Measurements from ENCODE around the gene TACR1.

Gene TACR1

GRCh38 chr2:75054296-75054695 lies 145.0 kb downstream of the TACR1 start:
- DNase-seq (ENCODE audit: low spot score) (no peak), FAIRE-seq (no peak)

DNA sequence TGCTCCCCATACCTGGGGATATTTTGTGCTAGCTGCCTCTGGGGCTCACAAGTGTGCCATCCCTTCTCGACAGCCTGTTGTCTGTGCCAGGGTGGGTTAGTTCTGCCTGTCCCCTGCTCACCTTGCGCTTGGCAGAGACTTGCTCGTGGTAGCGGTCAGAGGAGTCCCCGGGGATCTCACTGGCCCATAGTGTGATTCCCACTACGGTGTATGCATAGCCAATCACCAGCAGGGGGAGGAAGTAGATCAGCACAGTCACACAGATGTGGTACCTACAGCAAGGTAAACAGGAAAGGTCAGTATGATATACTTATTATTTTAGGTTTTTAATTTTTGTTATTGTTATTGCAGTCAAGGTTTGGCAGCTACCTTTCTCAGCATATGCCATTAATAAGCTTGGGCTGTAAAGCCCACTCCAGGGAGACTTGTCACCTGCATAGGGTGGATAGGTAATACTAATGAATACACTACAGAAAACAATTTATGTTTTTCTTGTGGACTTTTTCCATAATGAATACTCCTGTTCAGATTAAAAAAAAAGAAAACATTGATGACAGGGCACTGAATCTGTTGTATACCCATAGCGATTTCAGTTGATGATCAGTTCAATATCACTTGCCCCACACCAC lies 145.7 kb downstream of the TACR1 start:
- peak; percentile 76 for DNase-seq (ENCODE audit: low spot score)

GRCh38 chr2:75047992-75048625 lies 151.2 kb downstream of the TACR1 start:
- FAIRE-seq (peak; percentile 75), DNase-seq (ENCODE audit: low spot score) (peak; percentile 78)

More for the DNA sequence above, 145.7 kb downstream of the TACR1 start:
- peak; percentile 66 for FAIRE-seq

- peak; percentile 13 for FAIRE-seq
- DNase-seq (ENCODE audit: low spot score): peak; percentile 31
These were observed 151.9 kb downstream of the TACR1 start for GRCh38 chr2:75047189-75047991.

- no peak for DNase-seq (ENCODE audit: low spot score)
- no peak for FAIRE-seq
These were observed 153.7 kb downstream of the TACR1 start for GRCh38 chr2:75045526-75046050.

GRCh38 chr2:75044291-75044690 lies 155.0 kb downstream of the TACR1 start:
- DNase-seq (ENCODE audit: low spot score): no peak
- no peak for FAIRE-seq

- FAIRE-seq (no peak), DNase-seq (ENCODE audit: low spot score) (no peak)
These were observed 156.5 kb downstream of the TACR1 start for GRCh38 chr2:75042823-75043222.

GRCh38 chr2:75041731-75042600 lies 157.4 kb downstream of the TACR1 start:
- DNase-seq (ENCODE audit: low spot score) (no peak), FAIRE-seq (no peak)

DNA sequence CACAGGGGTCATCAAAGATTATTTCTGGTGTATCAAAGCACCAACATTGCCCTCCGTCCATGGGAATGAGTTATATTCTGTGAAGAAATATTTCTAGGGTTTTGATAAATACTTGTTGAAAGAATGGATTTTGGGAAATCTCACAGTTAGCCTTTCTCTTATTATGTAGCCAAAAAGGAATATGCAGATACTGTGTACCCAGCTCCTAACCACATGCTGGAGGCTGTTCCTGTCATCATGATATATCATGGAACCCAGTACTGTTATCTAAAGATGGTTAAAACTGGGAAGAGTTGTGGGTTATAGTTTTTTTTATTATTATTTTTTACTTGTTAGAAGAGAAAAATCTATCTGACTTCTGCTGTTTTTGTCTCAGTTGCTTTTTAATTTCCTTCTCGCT lies 158.1 kb downstream of the TACR1 start:
- FAIRE-seq (no peak), DNase-seq (ENCODE audit: low spot score) (no peak)

- DNase-seq (ENCODE audit: low spot score): no peak
- no peak for FAIRE-seq
These were observed 163.6 kb downstream of the TACR1 start for GRCh38 chr2:75035444-75036353.

GRCh38 chr2:75033516-75033915 lies 165.8 kb downstream of the TACR1 start:
- no peak for FAIRE-seq
- DNase-seq (ENCODE audit: low spot score): no peak

DNA sequence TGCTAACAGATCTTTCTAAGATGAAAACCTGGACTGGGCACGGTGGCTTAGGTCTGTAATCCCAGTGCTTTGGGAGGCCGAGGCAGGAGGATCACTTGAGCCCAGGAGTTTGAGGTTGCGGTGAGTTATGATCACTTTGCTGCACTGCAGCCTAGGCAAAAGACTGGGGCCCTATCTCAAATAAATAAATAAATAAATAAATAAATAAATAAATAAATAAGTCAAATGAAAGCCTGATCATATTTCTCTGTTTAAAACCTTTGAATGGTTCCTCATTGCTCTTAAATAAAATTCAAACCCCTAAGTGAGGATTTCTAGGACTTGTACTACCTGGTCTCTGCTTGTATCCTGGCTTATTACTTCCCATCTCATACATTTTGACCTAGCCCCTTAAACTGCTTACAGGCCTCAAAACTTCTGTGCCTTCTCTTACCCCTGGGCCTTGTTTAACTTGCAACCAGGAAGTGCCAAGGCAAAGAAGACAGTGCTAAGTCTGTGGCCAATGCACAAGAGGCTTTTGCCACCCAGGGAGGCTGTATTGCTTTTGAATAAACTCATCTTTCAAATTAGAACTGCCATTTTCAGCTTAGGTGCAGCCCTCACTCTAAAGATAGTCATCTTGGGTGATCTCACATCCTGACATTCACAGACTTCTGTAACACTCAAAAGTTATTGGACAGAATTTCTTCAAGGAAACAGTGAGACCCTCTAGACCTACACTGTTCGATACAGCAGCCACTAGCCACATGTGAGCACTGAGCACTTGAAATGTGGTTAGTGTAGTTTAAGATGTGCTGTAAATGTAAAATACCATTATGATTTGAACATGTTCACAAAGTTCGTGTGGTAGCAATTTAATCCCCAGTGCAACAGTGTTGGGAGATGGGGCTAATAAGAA lies 167.2 kb downstream of the TACR1 start:
- peak; percentile 71 for FAIRE-seq
- DNase-seq (ENCODE audit: low spot score): no peak

GRCh38 chr2:75031171-75031570 lies 168.1 kb downstream of the TACR1 start:
- no peak for FAIRE-seq

GRCh38 chr2:75030218-75031009 lies 168.9 kb downstream of the TACR1 start:
- FAIRE-seq (no peak), DNase-seq (ENCODE audit: low spot score) (no peak)

More at GRCh38 chr2:75031171-75031570, 168.1 kb downstream of the TACR1 start:
- no peak for DNase-seq (ENCODE audit: low spot score)

DNA sequence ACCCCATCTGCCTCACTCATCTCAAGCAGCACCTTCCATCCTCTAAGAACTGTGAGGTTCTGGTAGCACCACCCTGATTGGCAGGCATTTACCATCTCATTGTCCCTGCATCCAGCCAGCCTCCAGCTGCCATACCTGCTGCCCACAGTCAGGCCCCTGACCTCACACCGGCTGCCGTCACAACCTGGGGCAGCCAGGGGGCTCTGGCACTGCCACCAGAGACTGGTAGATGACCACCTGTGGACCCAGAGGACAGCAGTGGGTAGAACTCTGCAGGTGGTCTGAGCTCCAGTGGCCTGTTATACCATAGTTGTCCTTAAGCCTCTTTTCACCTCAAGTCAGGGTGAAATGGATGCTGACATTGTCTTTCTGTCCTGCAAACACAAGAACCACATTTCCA lies 171.4 kb downstream of the TACR1 start:
- no peak for FAIRE-seq
- DNase-seq (ENCODE audit: low spot score): no peak

DNA sequence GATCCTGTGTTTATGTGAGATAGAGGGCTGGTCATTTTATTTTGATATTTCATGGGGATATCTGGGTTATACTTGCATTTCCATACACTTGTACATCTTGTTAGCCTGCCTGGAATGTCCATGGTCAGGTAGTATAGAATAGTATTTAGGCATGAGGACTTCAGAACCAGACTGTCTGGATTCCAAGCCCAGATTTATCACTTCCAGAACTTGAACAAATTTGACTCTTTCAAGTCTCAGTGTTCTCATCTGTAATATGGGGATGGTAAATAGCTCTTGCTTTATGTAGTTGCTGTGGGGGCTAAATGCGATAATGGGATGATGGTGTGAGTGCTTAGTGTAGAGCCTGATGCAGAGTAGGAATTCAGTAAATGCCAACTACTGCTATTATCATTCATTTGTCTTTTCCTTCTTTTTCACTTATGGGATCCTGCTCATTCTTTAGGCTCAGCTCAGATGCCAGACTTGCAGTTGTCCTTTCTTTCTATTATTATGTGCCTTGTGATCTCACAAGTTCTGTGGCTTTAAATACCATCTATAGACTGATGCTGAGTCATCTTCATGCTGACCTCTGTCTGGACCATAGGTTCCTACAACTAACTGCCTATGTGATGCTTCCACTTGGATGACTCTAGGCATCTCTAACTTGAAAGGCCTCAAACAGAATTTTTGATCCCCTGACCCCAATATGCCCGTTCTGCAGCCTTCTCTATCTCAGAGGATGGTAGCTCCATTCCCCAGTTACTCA lies 173.5 kb downstream of the TACR1 start:
- no peak for DNase-seq (ENCODE audit: low spot score)
- FAIRE-seq: no peak

DNA sequence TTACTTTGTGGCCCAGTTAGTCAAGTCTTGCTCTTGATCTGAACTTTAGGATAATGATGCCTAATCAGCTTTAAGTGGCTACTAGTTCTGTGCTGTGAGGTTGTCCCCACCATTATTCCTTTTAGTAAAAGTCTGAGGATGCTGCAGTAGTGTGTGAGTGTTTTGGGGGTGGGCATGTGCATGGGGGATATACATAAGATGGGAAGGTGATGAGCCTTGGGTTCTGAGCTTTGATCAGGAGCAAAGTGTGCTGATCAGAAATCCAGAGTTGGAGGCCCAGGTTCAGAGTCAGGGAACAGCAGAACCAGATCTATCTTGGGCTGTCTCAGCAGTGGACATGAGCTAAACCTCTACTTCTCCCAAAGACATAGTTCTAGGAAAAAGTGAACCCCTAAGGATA lies 174.1 kb downstream of the TACR1 start:
- DNase-seq (ENCODE audit: low spot score): no peak
- no peak for FAIRE-seq
